Stimulated activated CD4-positive, alpha-beta T cell treated with anti-CD3 and anti-CD28 coated beads, Interleukin-12 subunit alpha, Interleukin-12 subunit beta, amount 100 ng/mL, for 4 hours (primary cell): ENCODE measurements around the gene WBP4.
"Not testable (repeated sequence)": the region's sequence is repeated elsewhere in the genome, so short reads cannot be mapped to it uniquely, and the experiment has no call there.

Experiments
- DNase-seq: peaks from one replicate; pipeline ENCODE4 v3.0.0-alpha.2; 2020

Gene WBP4

GRCh38 chr13:41061075-41061913 lies at the start of gene WBP4:
Gene WBP4, plus strand, starts transcription at chr13:41061509. Its CDS starts 165 bp downstream, at chr13:41061674.
- peak; percentile 85 for DNase-seq

GRCh38 chr13:41012536-41012935 lies 48.8 kb upstream of the WBP4 start:
- no peak for DNase-seq

- DNase-seq = no peak
Observed at GRCh38 chr13:41013835-41014234, 47.5 kb upstream of the WBP4 start.

- no peak for DNase-seq
Observed at GRCh38 chr13:41015920-41016319, 45.4 kb upstream of the WBP4 start.

- DNase-seq = no peak
Observed at GRCh38 chr13:41017159-41017558, 44.1 kb upstream of the WBP4 start.

GRCh38 chr13:41017817-41018601 lies 43.3 kb upstream of the WBP4 start:
- DNase-seq = no peak

GRCh38 chr13:41018602-41018948 lies 42.7 kb upstream of the WBP4 start:
- no peak for DNase-seq

GRCh38 chr13:41019011-41019487 lies 42.3 kb upstream of the WBP4 start, which contains the start of gene ELF1:
Gene ELF1, minus strand, starts transcription at chr13:41019316. Its CDS starts 37,262 bp downstream, at chr13:40982054.
- DNase-seq = no peak

- no peak for DNase-seq
Observed at GRCh38 chr13:41019578-41020347, 41.5 kb upstream of the WBP4 start.

- no peak for DNase-seq
Observed at GRCh38 chr13:41025518-41025917, 35.8 kb upstream of the WBP4 start.

- DNase-seq = no peak
Observed at GRCh38 chr13:41026788-41027187, 34.5 kb upstream of the WBP4 start.

GRCh38 chr13:41028051-41028450 lies 33.3 kb upstream of the WBP4 start:
- DNase-seq = no peak

GRCh38 chr13:41029629-41030028 lies 31.7 kb upstream of the WBP4 start:
- no peak for DNase-seq

GRCh38 chr13:41032691-41033376 lies 28.5 kb upstream of the WBP4 start:
- DNase-seq = no peak

- DNase-seq = no peak
Observed at GRCh38 chr13:41034382-41034781, 26.9 kb upstream of the WBP4 start.

GRCh38 chr13:41034881-41035280 lies 26.4 kb upstream of the WBP4 start:
- no peak for DNase-seq

GRCh38 chr13:41036557-41036956 lies 24.8 kb upstream of the WBP4 start:
- DNase-seq = not testable (repeated sequence)

GRCh38 chr13:41039746-41040145 lies 21.6 kb upstream of the WBP4 start:
- DNase-seq = no peak

GRCh38 chr13:41040584-41041334 lies 20.6 kb upstream of the WBP4 start:
- DNase-seq = no peak

GRCh38 chr13:41042419-41042818 lies 18.9 kb upstream of the WBP4 start:
- DNase-seq = not testable (repeated sequence)

GRCh38 chr13:41048640-41049039 lies 12.7 kb upstream of the WBP4 start:
- no peak for DNase-seq
